ENCODE data around the gene FGF19.

GRCh38 chr11:69696749-69697468 lies 6.9 kb downstream of the FGF19 start:
- TF ChIP-seq, protein P1, sequence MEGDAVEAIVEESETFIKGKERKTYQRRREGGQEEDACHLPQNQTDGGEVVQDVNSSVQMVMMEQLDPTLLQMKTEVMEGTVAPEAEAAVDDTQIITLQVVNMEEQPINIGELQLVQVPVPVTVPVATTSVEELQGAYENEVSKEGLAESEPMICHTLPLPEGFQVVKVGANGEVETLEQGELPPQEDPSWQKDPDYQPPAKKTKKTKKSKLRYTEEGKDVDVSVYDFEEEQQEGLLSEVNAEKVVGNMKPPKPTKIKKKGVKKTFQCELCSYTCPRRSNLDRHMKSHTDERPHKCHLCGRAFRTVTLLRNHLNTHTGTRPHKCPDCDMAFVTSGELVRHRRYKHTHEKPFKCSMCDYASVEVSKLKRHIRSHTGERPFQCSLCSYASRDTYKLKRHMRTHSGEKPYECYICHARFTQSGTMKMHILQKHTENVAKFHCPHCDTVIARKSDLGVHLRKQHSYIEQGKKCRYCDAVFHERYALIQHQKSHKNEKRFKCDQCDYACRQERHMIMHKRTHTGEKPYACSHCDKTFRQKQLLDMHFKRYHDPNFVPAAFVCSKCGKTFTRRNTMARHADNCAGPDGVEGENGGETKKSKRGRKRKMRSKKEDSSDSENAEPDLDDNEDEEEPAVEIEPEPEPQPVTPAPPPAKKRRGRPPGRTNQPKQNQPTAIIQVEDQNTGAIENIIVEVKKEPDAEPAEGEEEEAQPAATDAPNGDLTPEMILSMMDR (IDR thresholded peaks at IDR 0.05; ENCODE audit: low read depth, low read length, poor library complexity, severe bottlenecking): no peak
- no peak for TF ChIP-seq EZH2phosphoT487 (IDR thresholded peaks at IDR 0.05; ENCODE audit: borderline replicate concordance, low read length)

Data from DOHH2 (cell line).